ENCODE results near the gene PADI4. TPM values are rescaled to one million over a fixed set of nuclear protein-coding genes. Genes with fewer than 3 reads are reported as not detected.
"Not testable (repeated sequence)": the region's sequence is repeated elsewhere in the genome, so short reads cannot be mapped to it uniquely, and the experiment has no call there.

PADI4 gene
- total and polyA plus RNA-seq, 8 donors, result 0.08 to 0.25 (median 0.18) TPM; not detected in 5

DNA sequence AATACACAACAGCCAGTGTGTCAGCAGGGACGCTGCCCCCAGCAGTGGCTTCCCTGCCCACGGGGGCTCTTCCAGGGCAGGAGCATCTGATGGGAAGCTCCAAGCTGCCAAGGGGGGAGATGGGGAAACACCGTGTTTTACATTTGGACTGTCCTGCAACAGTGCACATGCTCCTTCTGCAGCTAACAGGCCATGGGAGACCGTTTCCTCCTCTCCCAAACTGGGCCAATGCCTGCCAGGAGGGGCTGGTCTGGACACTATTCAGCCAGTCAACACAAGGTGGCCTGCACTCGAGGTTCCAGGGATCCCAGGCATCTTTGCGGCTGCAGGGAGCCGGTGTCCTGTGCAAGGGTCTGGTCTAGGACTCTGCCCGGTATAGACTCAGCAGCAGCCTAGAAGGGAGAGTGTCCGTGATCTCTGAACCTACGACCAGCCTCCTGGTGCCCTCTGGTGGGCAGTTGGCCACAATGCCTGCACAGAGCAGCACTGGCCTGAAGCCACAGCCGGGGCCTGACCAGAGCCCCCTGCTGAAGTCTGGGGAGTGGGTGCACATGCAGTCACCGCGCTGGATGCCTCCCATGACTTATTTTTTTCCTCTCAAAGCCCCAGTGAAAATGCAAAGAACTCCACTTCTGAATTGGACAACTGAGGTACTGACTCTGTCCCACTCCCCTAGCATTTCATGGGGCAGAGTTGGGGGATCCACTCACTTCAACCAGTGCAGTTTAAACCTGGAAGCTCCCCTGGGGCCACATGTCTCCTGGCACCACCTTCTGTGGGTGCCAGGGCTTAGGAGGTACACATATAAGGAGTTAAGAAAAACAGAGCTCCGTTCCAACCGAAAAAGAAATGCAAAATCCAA is 98.1 kb downstream of the PADI4 start:
- H3K4me1 ChIP-seq, result peaks cover 0 to 21% (median 16%) of the 10 kb centered on the region in 4 donors
- TF ChIP-seq EP300 (IDR thresholded peaks at IDR 0.05), result no peak
- TF ChIP-seq, protein P1, sequence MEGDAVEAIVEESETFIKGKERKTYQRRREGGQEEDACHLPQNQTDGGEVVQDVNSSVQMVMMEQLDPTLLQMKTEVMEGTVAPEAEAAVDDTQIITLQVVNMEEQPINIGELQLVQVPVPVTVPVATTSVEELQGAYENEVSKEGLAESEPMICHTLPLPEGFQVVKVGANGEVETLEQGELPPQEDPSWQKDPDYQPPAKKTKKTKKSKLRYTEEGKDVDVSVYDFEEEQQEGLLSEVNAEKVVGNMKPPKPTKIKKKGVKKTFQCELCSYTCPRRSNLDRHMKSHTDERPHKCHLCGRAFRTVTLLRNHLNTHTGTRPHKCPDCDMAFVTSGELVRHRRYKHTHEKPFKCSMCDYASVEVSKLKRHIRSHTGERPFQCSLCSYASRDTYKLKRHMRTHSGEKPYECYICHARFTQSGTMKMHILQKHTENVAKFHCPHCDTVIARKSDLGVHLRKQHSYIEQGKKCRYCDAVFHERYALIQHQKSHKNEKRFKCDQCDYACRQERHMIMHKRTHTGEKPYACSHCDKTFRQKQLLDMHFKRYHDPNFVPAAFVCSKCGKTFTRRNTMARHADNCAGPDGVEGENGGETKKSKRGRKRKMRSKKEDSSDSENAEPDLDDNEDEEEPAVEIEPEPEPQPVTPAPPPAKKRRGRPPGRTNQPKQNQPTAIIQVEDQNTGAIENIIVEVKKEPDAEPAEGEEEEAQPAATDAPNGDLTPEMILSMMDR (IDR thresholded peaks at IDR 0.05), result peak in 5 of 7 experiments; percentile 15 to 55 (median 52)
- peak; percentile 63 to 82 for DNase-seq
- H3K36me3 ChIP-seq, result peaks cover 29 to 49% (median 44%) of the 10 kb centered on the region in 4 donors
- intact Hi-C loops (cut with DNase I; ENCODE audit: low total_unique reads), result no loop called here
- no peaks in the 10 kb centered on the region for H3K9me3 ChIP-seq
- no peak overlapping the region for H3K27ac ChIP-seq
- no peak overlapping the region for H3K4me3 ChIP-seq
- 52 to 59% (median 54%) methylated on average over 8 to 15 of the region's 15 CpGs for WGBS, 5 donors
- no peaks in the 10 kb centered on the region for H3K27me3 ChIP-seq

DNA sequence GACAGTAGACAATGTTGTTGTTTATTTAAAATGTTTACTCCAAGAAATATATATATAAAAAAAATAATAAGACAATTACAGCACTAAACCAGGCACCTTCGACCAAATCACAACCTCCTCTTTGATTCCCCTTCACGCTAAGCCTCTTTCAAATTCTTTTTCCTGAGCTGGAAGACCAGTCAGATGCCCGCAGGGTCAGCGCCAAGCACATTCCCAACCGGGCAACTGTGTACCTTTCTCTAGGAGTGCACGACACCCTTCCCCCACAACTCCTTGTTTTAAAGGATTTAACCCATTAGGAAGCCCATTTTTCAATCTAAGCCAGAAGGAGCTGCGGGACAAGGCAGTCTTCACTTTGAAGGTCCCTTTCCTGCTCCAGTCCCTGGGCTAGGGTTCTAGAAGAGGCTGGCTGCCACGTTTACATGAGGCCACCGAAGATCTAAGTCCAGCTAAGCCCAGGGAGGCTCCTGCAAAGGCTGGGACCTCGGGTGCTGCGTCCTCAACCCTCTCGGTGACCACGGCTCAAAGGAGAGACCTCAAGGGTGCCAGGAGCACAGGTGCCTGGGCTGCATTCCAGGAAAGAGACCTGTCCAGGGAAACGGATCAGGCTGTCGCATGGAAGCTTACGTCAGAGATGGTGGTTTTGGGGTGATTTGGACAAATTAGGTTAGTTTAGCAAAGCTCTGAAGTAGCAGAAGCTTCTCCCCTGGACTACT is 98.9 kb downstream of the PADI4 start:
- intact Hi-C loops (cut with DNase I; ENCODE audit: low total_unique reads), result not testable (repeated sequence)
- WGBS, 5 donors, result 33 to 63% (median 51%) methylated on average over 11 to 16 of the region's 16 CpGs

DNA sequence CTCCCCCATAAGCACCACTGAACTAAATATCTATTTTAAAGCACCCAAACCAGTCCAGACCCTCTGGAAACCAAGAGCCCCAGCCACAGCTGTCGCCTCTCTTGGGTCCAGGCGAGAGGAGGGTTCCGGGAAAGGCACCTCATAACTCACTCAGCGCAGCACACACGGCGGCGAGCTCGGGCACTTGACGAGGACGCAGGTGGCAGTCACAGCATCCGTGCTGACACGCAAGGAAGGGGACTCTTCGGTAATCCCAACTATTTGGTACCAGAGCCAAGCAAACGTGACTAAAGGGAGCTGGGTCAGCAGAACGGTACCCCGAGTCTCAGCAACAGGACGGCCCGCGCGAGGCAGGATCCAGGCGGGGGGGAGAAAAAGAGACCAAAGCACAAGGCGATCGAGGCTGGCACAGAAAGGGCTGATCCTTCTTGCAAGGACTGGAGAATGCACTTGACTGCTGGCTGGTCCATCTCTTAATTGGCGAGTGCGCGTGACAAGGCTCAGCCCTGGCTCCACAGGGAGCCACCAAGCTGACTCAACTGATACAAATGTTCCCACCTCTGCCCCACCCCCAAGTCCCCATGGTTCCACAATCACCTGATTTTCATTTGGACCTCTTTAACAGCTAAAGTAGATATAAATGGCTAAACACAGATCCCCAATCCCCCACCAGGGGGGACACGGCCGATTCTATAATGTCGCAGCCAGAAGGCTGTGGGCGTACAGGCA is 100.0 kb downstream of the PADI4 start:
- H3K9me3 ChIP-seq; H3K27me3 ChIP-seq; H3K27ac ChIP-seq; intact Hi-C loops (cut with DNase I; ENCODE audit: low total_unique reads); DNase-seq; H3K4me3 ChIP-seq: not testable (repeated sequence)
- 93 to 95% (median 94%) methylated on average over 28 to 30 of the region's 30 CpGs for WGBS, 5 donors
- Histone ChIP-seq H3K36me3 (peaks cover 46 to 68% (median 62%) of the 10 kb centered on the region in 4 donors), H3K4me1 (peaks cover 0 to 28% (median 16%) of the 10 kb centered on the region in 4 donors)

More for the DNA sequence above, 98.9 kb downstream of the PADI4 start:
- peak in 1 of 2 donors; percentile 51 for DNase-seq
- not testable (repeated sequence) for H3K4me3 ChIP-seq, H3K9me3 ChIP-seq, H3K27ac ChIP-seq, H3K27me3 ChIP-seq
- Histone ChIP-seq H3K36me3 (peaks cover 36 to 57% (median 52%) of the 10 kb centered on the region in 4 donors), H3K4me1 (peaks cover 0 to 21% (median 16%) of the 10 kb centered on the region in 4 donors)

DNA sequence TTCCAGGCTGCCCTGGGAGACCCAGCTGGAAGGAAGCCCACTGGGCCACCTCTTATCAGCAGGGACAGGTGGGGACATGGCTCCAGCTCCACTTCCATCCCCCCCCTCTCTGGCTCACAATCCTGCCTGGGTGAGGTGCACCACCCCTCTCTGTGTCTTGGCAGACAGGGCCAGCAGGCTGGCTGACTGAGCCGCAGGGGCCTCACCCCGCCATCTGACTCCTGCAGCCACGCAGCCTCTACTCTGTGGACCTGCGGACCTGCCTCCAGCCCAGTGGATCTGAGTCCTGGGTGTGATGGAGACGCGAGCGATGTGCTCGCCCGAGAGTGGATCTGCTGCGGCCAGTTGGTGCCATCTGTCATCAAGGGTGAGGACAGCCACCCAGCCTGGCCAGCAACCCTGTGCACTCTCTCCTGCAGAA is 101.4 kb downstream of the PADI4 start:
- no peaks in the 10 kb centered on the region for H3K27me3 ChIP-seq
- peak in 1 of 2 donors; percentile 75 for DNase-seq
- peaks cover 0 to 28% (median 16%) of the 10 kb centered on the region in 4 donors for H3K4me1 ChIP-seq
- intact Hi-C loops (cut with DNase I; ENCODE audit: low total_unique reads), result no loop called here
- H3K36me3 ChIP-seq, result peaks cover 60 to 82% (median 76%) of the 10 kb centered on the region in 4 donors
- H3K9me3 ChIP-seq, result no peaks in the 10 kb centered on the region
- no peak overlapping the region for H3K27ac ChIP-seq
- WGBS, 5 donors, result 40 to 87% (median 66%) methylated on average over 4 to 10 of the region's 10 CpGs
- H3K4me3 ChIP-seq, result no peak overlapping the region
- TF ChIP-seq EP300 (IDR thresholded peaks at IDR 0.05) (no peak), POLR2A (IDR thresholded peaks at IDR 0.05) (no peak), POLR2AphosphoS5 (IDR thresholded peaks at IDR 0.05) (no peak)
- TF ChIP-seq, protein P1 (IDR thresholded peaks at IDR 0.05), result no peak
